Progenitor cell of endocrine pancreas (in vitro differentiated cells): ENCODE results near the gene GARIN3. TPM values are rescaled to one million over a fixed set of nuclear protein-coding genes. Genes with fewer than 3 reads are reported as not detected.

Source experiments
- DNase-seq: peaks from one replicate; pipeline ENCODE4 v3.0.0; 2021; ENCODE audit warnings: low spot score; ENCODE audit not compliant: unreplicated experiment
- H3K27ac Mint-ChIP-seq: 2 replicates; pipeline ENCODE4 v1.8.0; 2021; ENCODE audit warnings: mild to moderate bottlenecking, moderate library complexity, mixed read lengths
- H3K27me3 Mint-ChIP-seq: 2 replicates; pipeline ENCODE4 v1.8.0; 2021; ENCODE audit warnings: mixed read lengths
- H3K36me3 Mint-ChIP-seq: 2 replicates; pipeline ENCODE4 v1.8.0; 2022; ENCODE audit warnings: mixed read lengths; ENCODE audit not compliant: insufficient read depth
- H3K4me1 Mint-ChIP-seq: 2 replicates; pipeline ENCODE4 v1.8.0; 2021; ENCODE audit warnings: low read depth, mixed read lengths
- H3K4me3 Mint-ChIP-seq: 2 replicates; pipeline ENCODE4 v1.8.0; 2021; ENCODE audit warnings: low read depth, mild to moderate bottlenecking, moderate library complexity, mixed read lengths
- H3K9me3 Mint-ChIP-seq: 2 replicates; pipeline ENCODE4 v1.8.0; 2021; ENCODE audit warnings: low read depth, mixed read lengths
- CTCF ChIP-seq: fragments of 200-600 bp; sonication (generic); IDR thresholded peaks from one replicate; pipeline ENCODE4 v1.5.0; 2021; ENCODE audit warnings: antibody characterized with exemption, mild to moderate bottlenecking; ENCODE audit not compliant: unreplicated experiment
- total RNA-seq: library from RNA; stranded (reverse); gene quantifications from 2 replicates; pipeline ENCODE4 v1.2.1, GENCODE V29; 2021

GARIN3 gene
- total RNA-seq, 1 donor from 2014 or later = not detected

DNA sequence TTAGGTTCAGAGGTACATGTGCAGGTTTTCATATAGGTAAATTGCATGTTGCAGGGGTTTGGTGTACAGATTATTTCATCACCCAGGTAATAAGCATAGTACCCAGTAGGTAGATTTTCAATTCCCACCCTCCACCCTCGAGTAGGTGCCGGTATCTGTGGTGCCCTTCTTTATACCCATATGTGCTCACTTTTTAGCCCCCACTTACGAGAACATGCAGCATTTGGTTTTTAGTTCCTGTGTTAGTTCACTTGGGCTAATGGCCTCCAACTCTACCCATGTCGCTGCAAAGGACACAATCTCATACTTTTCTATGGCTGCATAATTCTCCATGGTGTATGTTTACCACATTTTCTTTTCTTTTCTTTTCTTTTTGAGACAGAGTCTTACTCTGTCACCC, 35.8 kb upstream of the GARIN3 start:
- no peak overlapping the region for H3K4me3 Mint-ChIP-seq
- H3K27ac Mint-ChIP-seq = no peak overlapping the region
- no peak for TF ChIP-seq CTCF
- peaks cover 4% of the 10 kb centered on the region for H3K9me3 Mint-ChIP-seq
- H3K36me3 Mint-ChIP-seq = no peaks in the 10 kb centered on the region
- H3K4me1 Mint-ChIP-seq = no peaks in the 10 kb centered on the region
- H3K27me3 Mint-ChIP-seq = peaks cover 3% of the 10 kb centered on the region
- DNase-seq = no peak

- H3K36me3 Mint-ChIP-seq = no peaks in the 10 kb centered on the region
- H3K27me3 Mint-ChIP-seq = peaks cover 3% of the 10 kb centered on the region
- no peaks in the 10 kb centered on the region for H3K9me3 Mint-ChIP-seq
- DNase-seq = no peak
- TF ChIP-seq CTCF = no peak
- H3K27ac Mint-ChIP-seq = no peak overlapping the region
- no peak overlapping the region for H3K4me3 Mint-ChIP-seq
- H3K4me1 Mint-ChIP-seq = no peaks in the 10 kb centered on the region
These were observed 32.4 kb upstream of the GARIN3 start for GRCh38 chr5:157198277-157198986.

- no peak for DNase-seq
- Mint-ChIP-seq H3K27me3 (peaks cover 3% of the 10 kb centered on the region), H3K4me1 (no peaks in the 10 kb centered on the region), H3K4me3 (no peak overlapping the region), H3K36me3 (no peaks in the 10 kb centered on the region), H3K9me3 (no peaks in the 10 kb centered on the region), H3K27ac (no peak overlapping the region)
- no peak for TF ChIP-seq CTCF
These were observed 31.0 kb upstream of the GARIN3 start for GRCh38 chr5:157197086-157197485.

- Mint-ChIP-seq H3K4me3 (no peak overlapping the region), H3K4me1 (no peaks in the 10 kb centered on the region), H3K27ac (no peak overlapping the region), H3K27me3 (peaks cover 3% of the 10 kb centered on the region), H3K36me3 (no peaks in the 10 kb centered on the region), H3K9me3 (no peaks in the 10 kb centered on the region)
- TF ChIP-seq CTCF = no peak
- DNase-seq = no peak
These were observed 30.0 kb upstream of the GARIN3 start for GRCh38 chr5:157196045-157196444.

- H3K4me1 Mint-ChIP-seq = no peaks in the 10 kb centered on the region
- no peak overlapping the region for H3K27ac Mint-ChIP-seq
- no peaks in the 10 kb centered on the region for H3K9me3 Mint-ChIP-seq
- no peak overlapping the region for H3K4me3 Mint-ChIP-seq
- no peaks in the 10 kb centered on the region for H3K36me3 Mint-ChIP-seq
- DNase-seq = no peak
- peaks cover 6% of the 10 kb centered on the region for H3K27me3 Mint-ChIP-seq
- TF ChIP-seq CTCF = no peak
These were observed 27.8 kb upstream of the GARIN3 start for GRCh38 chr5:157193699-157194424.
